Measurements from ENCODE around the gene ECE1.

ECE1 gene

GRCh38 chr1:21268281-21269239, 21.7 kb downstream of the ECE1 start:
- no peaks in the 10 kb centered on the region for H3K9me3 ChIP-seq (ENCODE audit: control insufficient read depth, insufficient read depth, low read length)
- H3K9ac ChIP-seq (ENCODE audit: low read depth, low read length) = no peak overlapping the region
- no peaks in the 10 kb centered on the region for H3K27me3 ChIP-seq (ENCODE audit: control insufficient read depth, insufficient read depth, low read length)
- H3K4me3 ChIP-seq (ENCODE audit: low read depth, low read length) = no peak overlapping the region
- H3K36me3 ChIP-seq (ENCODE audit: control insufficient read depth, insufficient read depth, low read length) = peaks cover 6% of the 10 kb centered on the region
- no peaks in the 10 kb centered on the region for H3K4me1 ChIP-seq (ENCODE audit: control insufficient read depth, insufficient read depth, low read length)

GRCh38 chr1:21267191-21268077, 22.8 kb downstream of the ECE1 start:
- Histone ChIP-seq H3K27me3 (ENCODE audit: control insufficient read depth, insufficient read depth, low read length) (no peaks in the 10 kb centered on the region), H3K36me3 (ENCODE audit: control insufficient read depth, insufficient read depth, low read length) (peaks cover 6% of the 10 kb centered on the region), H3K9me3 (ENCODE audit: control insufficient read depth, insufficient read depth, low read length) (no peaks in the 10 kb centered on the region), H3K4me1 (ENCODE audit: control insufficient read depth, insufficient read depth, low read length) (no peaks in the 10 kb centered on the region), H3K9ac (ENCODE audit: low read depth, low read length) (no peak overlapping the region), H3K4me3 (ENCODE audit: low read depth, low read length) (no peak overlapping the region)

- Histone ChIP-seq H3K27me3 (ENCODE audit: control insufficient read depth, insufficient read depth, low read length) (no peaks in the 10 kb centered on the region), H3K4me3 (ENCODE audit: low read depth, low read length) (no peak overlapping the region), H3K9ac (ENCODE audit: low read depth, low read length) (no peak overlapping the region), H3K36me3 (ENCODE audit: control insufficient read depth, insufficient read depth, low read length) (peaks cover 6% of the 10 kb centered on the region), H3K9me3 (ENCODE audit: control insufficient read depth, insufficient read depth, low read length) (no peaks in the 10 kb centered on the region), H3K4me1 (ENCODE audit: control insufficient read depth, insufficient read depth, low read length) (no peaks in the 10 kb centered on the region)
Observed at GRCh38 chr1:21266119-21266774, 24.0 kb downstream of the ECE1 start.

GRCh38 chr1:21265644-21266043, 24.6 kb downstream of the ECE1 start:
- Histone ChIP-seq H3K4me3 (ENCODE audit: low read depth, low read length) (no peak overlapping the region), H3K36me3 (ENCODE audit: control insufficient read depth, insufficient read depth, low read length) (peaks cover 6% of the 10 kb centered on the region), H3K27me3 (ENCODE audit: control insufficient read depth, insufficient read depth, low read length) (no peaks in the 10 kb centered on the region), H3K9me3 (ENCODE audit: control insufficient read depth, insufficient read depth, low read length) (no peaks in the 10 kb centered on the region), H3K9ac (ENCODE audit: low read depth, low read length) (no peak overlapping the region), H3K4me1 (ENCODE audit: control insufficient read depth, insufficient read depth, low read length) (no peaks in the 10 kb centered on the region)

- Histone ChIP-seq H3K9ac (ENCODE audit: low read depth, low read length) (no peak overlapping the region), H3K4me1 (ENCODE audit: control insufficient read depth, insufficient read depth, low read length) (no peaks in the 10 kb centered on the region), H3K9me3 (ENCODE audit: control insufficient read depth, insufficient read depth, low read length) (no peaks in the 10 kb centered on the region), H3K4me3 (ENCODE audit: low read depth, low read length) (no peak overlapping the region), H3K36me3 (ENCODE audit: control insufficient read depth, insufficient read depth, low read length) (peaks cover 6% of the 10 kb centered on the region), H3K27me3 (ENCODE audit: control insufficient read depth, insufficient read depth, low read length) (no peaks in the 10 kb centered on the region)
Observed at GRCh38 chr1:21264898-21265297, 25.4 kb downstream of the ECE1 start.

- H3K9ac ChIP-seq (ENCODE audit: low read depth, low read length) = no peak overlapping the region
- no peaks in the 10 kb centered on the region for H3K4me1 ChIP-seq (ENCODE audit: control insufficient read depth, insufficient read depth, low read length)
- H3K9me3 ChIP-seq (ENCODE audit: control insufficient read depth, insufficient read depth, low read length) = no peaks in the 10 kb centered on the region
- H3K36me3 ChIP-seq (ENCODE audit: control insufficient read depth, insufficient read depth, low read length) = peaks cover 8% of the 10 kb centered on the region
- no peaks in the 10 kb centered on the region for H3K27me3 ChIP-seq (ENCODE audit: control insufficient read depth, insufficient read depth, low read length)
- no peak overlapping the region for H3K4me3 ChIP-seq (ENCODE audit: low read depth, low read length)
Observed at GRCh38 chr1:21263653-21264225, 26.5 kb downstream of the ECE1 start.

- H3K36me3 ChIP-seq (ENCODE audit: control insufficient read depth, insufficient read depth, low read length) = peaks cover 5% of the 10 kb centered on the region
- no peak overlapping the region for H3K9ac ChIP-seq (ENCODE audit: low read depth, low read length)
- no peak overlapping the region for H3K4me3 ChIP-seq (ENCODE audit: low read depth, low read length)
- H3K9me3 ChIP-seq (ENCODE audit: control insufficient read depth, insufficient read depth, low read length) = no peaks in the 10 kb centered on the region
- no peaks in the 10 kb centered on the region for H3K4me1 ChIP-seq (ENCODE audit: control insufficient read depth, insufficient read depth, low read length)
- no peaks in the 10 kb centered on the region for H3K27me3 ChIP-seq (ENCODE audit: control insufficient read depth, insufficient read depth, low read length)
Observed at GRCh38 chr1:21263052-21263429, 27.2 kb downstream of the ECE1 start.

- no peaks in the 10 kb centered on the region for H3K4me1 ChIP-seq (ENCODE audit: control insufficient read depth, insufficient read depth, low read length)
- no peak overlapping the region for H3K9ac ChIP-seq (ENCODE audit: low read depth, low read length)
- no peaks in the 10 kb centered on the region for H3K9me3 ChIP-seq (ENCODE audit: control insufficient read depth, insufficient read depth, low read length)
- no peak overlapping the region for H3K4me3 ChIP-seq (ENCODE audit: low read depth, low read length)
- H3K27me3 ChIP-seq (ENCODE audit: control insufficient read depth, insufficient read depth, low read length) = no peaks in the 10 kb centered on the region
- H3K36me3 ChIP-seq (ENCODE audit: control insufficient read depth, insufficient read depth, low read length) = peaks cover 8% of the 10 kb centered on the region
Observed at GRCh38 chr1:21262293-21263051, 27.8 kb downstream of the ECE1 start.

GRCh38 chr1:21261551-21262292, 28.5 kb downstream of the ECE1 start:
- H3K27me3 ChIP-seq (ENCODE audit: control insufficient read depth, insufficient read depth, low read length) = no peaks in the 10 kb centered on the region
- no peaks in the 10 kb centered on the region for H3K4me1 ChIP-seq (ENCODE audit: control insufficient read depth, insufficient read depth, low read length)
- H3K9me3 ChIP-seq (ENCODE audit: control insufficient read depth, insufficient read depth, low read length) = no peaks in the 10 kb centered on the region
- H3K36me3 ChIP-seq (ENCODE audit: control insufficient read depth, insufficient read depth, low read length) = peaks cover 9% of the 10 kb centered on the region
- H3K4me3 ChIP-seq (ENCODE audit: low read depth, low read length) = no peak overlapping the region
- no peak overlapping the region for H3K9ac ChIP-seq (ENCODE audit: low read depth, low read length)

- H3K9ac ChIP-seq (ENCODE audit: low read depth, low read length) = no peak overlapping the region
- H3K9me3 ChIP-seq (ENCODE audit: control insufficient read depth, insufficient read depth, low read length) = no peaks in the 10 kb centered on the region
- H3K4me1 ChIP-seq (ENCODE audit: control insufficient read depth, insufficient read depth, low read length) = no peaks in the 10 kb centered on the region
- no peaks in the 10 kb centered on the region for H3K27me3 ChIP-seq (ENCODE audit: control insufficient read depth, insufficient read depth, low read length)
- H3K36me3 ChIP-seq (ENCODE audit: control insufficient read depth, insufficient read depth, low read length) = peaks cover 9% of the 10 kb centered on the region
- H3K4me3 ChIP-seq (ENCODE audit: low read depth, low read length) = no peak overlapping the region
Observed at GRCh38 chr1:21260405-21261125, 29.7 kb downstream of the ECE1 start.

Data from iPS-15b (cell line).